OCI-LY3 (cell line): Measurements from ENCODE around the gene EVPL.
A peak's percentile ranks its signal among the peaks of the same experiment; 100 is the strongest.

ENCODE experiments used
- H2AFZ ChIP-seq: fragments of 200-600, 300-600 bp; shearing (Covaris generic); 2 replicates; pipeline ENCODE4 v1.6.0; 2014; ENCODE audit warnings: antibody characterized with exemption, low read depth, low read length
- H3K27ac ChIP-seq: fragments of 200-600, 300-600 bp; sonication (generic); 2 replicates; pipeline ENCODE4 v1.5.1; 2014; ENCODE audit warnings: mild to moderate bottlenecking, low read length, moderate library complexity, mixed read lengths
- H3K27me3 ChIP-seq: fragments of 200-600, 300-600 bp; sonication (generic); 2 replicates; pipeline ENCODE4 v1.6.1; 2014; ENCODE audit warnings: low read depth, low read length, mixed read lengths
- H3K36me3 ChIP-seq: fragments of 200-600, 300-600 bp; sonication (generic); replicated peaks from 2 replicates; pipeline ENCODE3; 2014; ENCODE audit warnings: low read depth, low read length, mixed read lengths
- H3K4me1 ChIP-seq: fragments of 300-600, 200-600 bp; sonication (generic); 2 replicates; pipeline ENCODE4 v1.6.1; 2014; ENCODE audit warnings: low read length, mixed read lengths
- H3K4me2 ChIP-seq: fragments of 200-600, 300-600 bp; sonication (generic); 2 replicates; pipeline ENCODE4 v1.6.1; 2014; ENCODE audit warnings: low read length, mixed read lengths
- H3K4me3 ChIP-seq: fragments of 300-600, 200-600 bp; sonication (generic); 2 replicates; pipeline ENCODE4 v1.5.1; 2014; ENCODE audit warnings: antibody characterized with exemption, mild to moderate bottlenecking, low read length, moderate library complexity
- H3K79me2 ChIP-seq: fragments of 300-600, 200-600 bp; shearing (Covaris generic); 2 replicates; pipeline ENCODE4 v1.6.1; 2014; ENCODE audit warnings: mild to moderate bottlenecking, low read length, mixed read lengths
- H3K9ac ChIP-seq: fragments of 300-600, 200-600 bp; shearing (Covaris generic); 2 replicates; pipeline ENCODE4 v1.6.0; 2014; ENCODE audit warnings: mild to moderate bottlenecking, low read length, moderate library complexity
- H3K9me3 ChIP-seq: fragments of 200-600, 300-600 bp; shearing (Covaris generic); 2 replicates; pipeline ENCODE4 v1.6.1; 2014; ENCODE audit warnings: low read length, mixed read lengths; ENCODE audit not compliant: insufficient read depth
- H4K20me1 ChIP-seq: fragments of 200-600, 300-600 bp; sonication (generic); 2 replicates; pipeline ENCODE4 v1.6.1; 2016; ENCODE audit warnings: low read length, mixed read lengths; ENCODE audit not compliant: insufficient read depth
- EZH2phosphoT487 ChIP-seq: fragments of 200-600 bp; shearing (Covaris generic); IDR thresholded peaks from 2 replicates; pipeline ENCODE4 v1.6.1; 2018; ENCODE audit warnings: antibody characterized with exemption, mixed run types, low read depth
- TF ChIP-seq, protein P1 (sequence below): fragments of 200-600, 300-600 bp; sonication (generic); IDR thresholded peaks from 2 replicates; pipeline ENCODE4 v1.5.1; 2014; ENCODE audit warnings: antibody characterized with exemption, low read length, low read depth

Gene EVPL

DNA sequence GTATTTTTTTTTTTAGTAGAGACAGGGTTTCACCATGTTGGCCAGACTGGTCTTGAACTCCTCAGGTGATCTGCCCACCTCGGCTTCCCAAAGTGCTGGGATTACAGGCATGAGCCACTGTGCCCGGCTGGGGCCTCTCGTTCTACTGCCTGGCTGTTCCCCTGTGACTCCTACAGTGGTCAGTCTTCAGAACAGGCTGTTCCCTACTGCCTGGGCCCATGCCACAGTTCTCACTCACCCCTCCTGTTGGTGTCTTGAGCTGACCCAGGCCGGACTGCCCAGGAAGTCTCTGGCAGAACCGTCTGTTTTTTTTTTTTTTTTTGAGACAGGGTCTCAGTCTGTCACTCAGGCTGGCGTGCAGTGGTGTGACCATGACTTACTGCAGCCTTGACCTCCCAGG lies 23.2 kb downstream of the EVPL start:
- TF ChIP-seq, protein P1, sequence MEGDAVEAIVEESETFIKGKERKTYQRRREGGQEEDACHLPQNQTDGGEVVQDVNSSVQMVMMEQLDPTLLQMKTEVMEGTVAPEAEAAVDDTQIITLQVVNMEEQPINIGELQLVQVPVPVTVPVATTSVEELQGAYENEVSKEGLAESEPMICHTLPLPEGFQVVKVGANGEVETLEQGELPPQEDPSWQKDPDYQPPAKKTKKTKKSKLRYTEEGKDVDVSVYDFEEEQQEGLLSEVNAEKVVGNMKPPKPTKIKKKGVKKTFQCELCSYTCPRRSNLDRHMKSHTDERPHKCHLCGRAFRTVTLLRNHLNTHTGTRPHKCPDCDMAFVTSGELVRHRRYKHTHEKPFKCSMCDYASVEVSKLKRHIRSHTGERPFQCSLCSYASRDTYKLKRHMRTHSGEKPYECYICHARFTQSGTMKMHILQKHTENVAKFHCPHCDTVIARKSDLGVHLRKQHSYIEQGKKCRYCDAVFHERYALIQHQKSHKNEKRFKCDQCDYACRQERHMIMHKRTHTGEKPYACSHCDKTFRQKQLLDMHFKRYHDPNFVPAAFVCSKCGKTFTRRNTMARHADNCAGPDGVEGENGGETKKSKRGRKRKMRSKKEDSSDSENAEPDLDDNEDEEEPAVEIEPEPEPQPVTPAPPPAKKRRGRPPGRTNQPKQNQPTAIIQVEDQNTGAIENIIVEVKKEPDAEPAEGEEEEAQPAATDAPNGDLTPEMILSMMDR, result no peak
- TF ChIP-seq EZH2phosphoT487, result no peak
- Histone ChIP-seq H4K20me1 (no peaks in the 10 kb centered on the region), H3K4me2 (no peak overlapping the region), H2AFZ (no peak overlapping the region), H3K27me3 (no peaks in the 10 kb centered on the region), H3K9me3 (no peaks in the 10 kb centered on the region), H3K79me2 (no peaks in the 10 kb centered on the region), H3K27ac (no peak overlapping the region), H3K4me3 (no peak overlapping the region), H3K9ac (no peak overlapping the region), H3K4me1 (no peaks in the 10 kb centered on the region), H3K36me3 (no peaks in the 10 kb centered on the region)

DNA sequence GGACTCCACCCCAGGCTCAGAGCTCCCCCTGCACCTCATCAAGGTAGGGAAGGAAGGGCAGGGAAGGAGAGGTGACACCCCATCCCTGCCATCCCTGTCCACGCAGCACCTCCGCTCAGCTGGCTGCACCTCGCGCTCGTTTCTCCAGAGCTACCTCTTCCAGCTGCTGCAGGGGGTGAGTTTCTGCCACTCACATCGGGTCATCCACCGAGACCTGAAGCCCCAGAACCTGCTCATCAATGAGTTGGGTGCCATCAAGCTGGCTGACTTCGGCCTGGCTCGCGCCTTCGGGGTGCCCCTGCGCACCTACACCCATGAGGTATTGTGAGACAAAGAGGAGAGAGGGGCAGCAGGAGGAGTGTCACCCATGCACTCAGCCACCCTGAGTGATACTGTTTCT lies 25.0 kb downstream of the EVPL start:
- no peak overlapping the region for H3K4me3 ChIP-seq
- H3K9ac ChIP-seq, result no peak overlapping the region
- H3K4me1 ChIP-seq, result peaks cover 4% of the 10 kb centered on the region
- H3K79me2 ChIP-seq, result no peaks in the 10 kb centered on the region
- H3K27ac ChIP-seq, result no peak overlapping the region
- H2AFZ ChIP-seq, result no peak overlapping the region
- TF ChIP-seq, protein P1, result no peak
- TF ChIP-seq EZH2phosphoT487, result no peak
- H3K4me2 ChIP-seq, result no peak overlapping the region
- no peaks in the 10 kb centered on the region for H3K36me3 ChIP-seq
- no peaks in the 10 kb centered on the region for H3K27me3 ChIP-seq
- H3K9me3 ChIP-seq, result no peaks in the 10 kb centered on the region
- no peaks in the 10 kb centered on the region for H4K20me1 ChIP-seq

DNA sequence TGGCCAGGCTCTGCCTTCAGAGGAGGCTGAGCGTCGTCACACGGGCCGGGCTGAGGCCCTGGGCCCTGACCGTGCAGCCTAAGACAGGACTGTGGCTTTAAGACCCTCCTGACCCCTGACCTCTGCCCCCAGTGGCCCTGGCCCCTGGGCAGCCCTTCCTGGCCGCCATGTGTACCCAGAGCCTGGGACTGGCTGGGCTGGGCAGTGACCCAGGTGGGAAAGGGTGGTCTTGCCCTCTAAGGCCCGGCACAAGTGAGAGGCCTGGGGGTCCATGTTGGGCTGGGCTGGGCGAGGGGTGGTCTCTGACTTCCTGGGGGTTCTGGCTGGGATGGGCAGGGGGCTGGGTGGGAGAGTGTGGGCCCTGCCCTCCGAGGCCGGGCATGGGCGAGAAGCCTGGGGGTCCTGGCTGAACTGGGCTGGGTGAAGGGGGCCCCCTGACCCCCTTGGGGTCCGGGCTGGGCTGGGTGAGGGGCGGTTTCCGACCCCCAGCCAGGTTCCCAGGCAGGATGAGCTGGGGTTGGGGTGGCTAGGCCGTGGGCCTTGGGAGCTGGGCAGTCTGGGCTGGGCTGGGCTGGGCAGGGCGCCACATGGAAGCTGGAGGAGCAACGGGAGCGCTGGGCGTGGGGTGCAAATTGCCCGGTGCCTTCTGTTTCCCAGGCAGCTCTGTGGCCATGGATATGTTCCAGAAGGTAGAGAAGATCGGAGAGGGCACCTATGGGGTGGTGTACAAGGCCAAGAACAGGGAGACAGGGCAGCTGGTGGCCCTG lies 26.2 kb downstream of the EVPL start, which contains the start of gene CDK3:
Gene CDK3, plus strand, starts transcription at position 101 of the 767 bp plus-strand sequence. Its CDS starts 571 bp downstream, at position 672.
- no peak within 1 kb of the TSS for H3K27ac ChIP-seq
- H3K9ac ChIP-seq, result no peak within 1 kb of the TSS
- H3K27me3 ChIP-seq, result no peaks in the 10 kb centered on the region
- TF ChIP-seq, protein P1, result no peak; the same call in 1 of the 2 replicates
- no peak for TF ChIP-seq EZH2phosphoT487
- H3K4me1 ChIP-seq, result peaks cover 9% of the 10 kb centered on the region
- no peaks in the 10 kb centered on the region for H3K9me3 ChIP-seq
- no peaks in the 10 kb centered on the region for H4K20me1 ChIP-seq
- no peaks in the 10 kb centered on the region for H3K79me2 ChIP-seq
- no peak within 1 kb of the TSS for H2AFZ ChIP-seq
- H3K36me3 ChIP-seq, result no peaks in the 10 kb centered on the region
- H3K4me2 ChIP-seq, result no peak within 1 kb of the TSS
- no peak within 1 kb of the TSS for H3K4me3 ChIP-seq

DNA sequence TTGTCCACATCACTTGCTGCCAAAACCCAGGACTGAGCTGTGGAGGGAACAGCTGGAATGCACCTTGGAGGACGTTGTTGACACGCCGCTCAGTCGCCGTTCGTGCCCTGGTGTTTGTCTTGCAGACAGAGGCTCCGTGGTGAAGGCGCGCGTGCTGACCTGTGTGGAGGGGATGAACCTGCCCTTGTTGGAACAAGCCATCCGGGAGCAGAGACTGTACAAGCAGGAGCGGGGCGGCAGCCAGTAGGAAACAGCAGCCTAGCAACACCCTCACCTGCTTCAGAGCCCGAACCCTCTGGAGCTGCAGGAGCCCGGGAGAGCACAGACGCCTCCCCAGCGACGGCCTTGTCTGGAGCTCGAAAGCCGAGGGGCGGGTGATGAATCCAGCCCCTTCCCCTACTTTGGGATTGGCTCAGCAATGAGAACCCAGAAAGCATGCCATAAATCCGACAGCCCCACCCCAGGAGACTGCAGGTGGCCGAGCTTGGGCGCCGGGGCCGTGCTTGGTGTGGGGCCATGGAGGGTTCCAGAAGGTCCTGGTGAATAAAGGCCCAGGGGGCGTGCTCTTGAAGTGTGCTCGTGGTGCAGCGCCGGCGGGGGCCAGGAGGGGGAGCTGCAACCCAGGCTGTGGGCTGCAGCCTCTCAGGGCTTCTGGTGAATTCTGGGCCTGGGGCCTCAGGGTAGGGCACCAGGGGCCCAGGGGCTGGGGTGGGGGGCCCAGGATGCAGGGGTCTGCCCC lies 26.9 kb downstream of the EVPL start:
- Histone ChIP-seq H3K9me3 (no peaks in the 10 kb centered on the region), H3K4me1 (peaks cover 9% of the 10 kb centered on the region), H3K27me3 (no peaks in the 10 kb centered on the region), H3K79me2 (no peaks in the 10 kb centered on the region), H3K9ac (no peak overlapping the region), H3K4me2 (no peak overlapping the region), H3K36me3 (peaks cover 4% of the 10 kb centered on the region), H3K27ac (no peak overlapping the region), H4K20me1 (no peaks in the 10 kb centered on the region), H3K4me3 (no peak overlapping the region), H2AFZ (no peak overlapping the region)
- TF ChIP-seq, protein P1, result peak; percentile 70
- no peak for TF ChIP-seq EZH2phosphoT487
